Spleen (tissue), 7 donors: ENCODE measurements around the gene KANK2.
"Not testable (repeated sequence)": the region's sequence is repeated elsewhere in the genome, so short reads cannot be mapped to it uniquely, and the experiment has no call there.

Source experiments
- CTCF ChIP-seq, 11 experiments: fragments of 200-600 bp in 7 of 11; fragments of 450-650 bp in 4 of 11; sonication (generic) in 4 of 11; IDR thresholded peaks in 8 of 11; conservative IDR thresholded peaks in 3 of 11; 1 replicate in 7 of 11; 2 replicates in 4 of 11; pipeline versions ENCODE4 v1.4.0 to v1.8.0; 2016 to 2021; ENCODE audit warnings: antibody characterized with exemption in 11 of 11, inconsistent platforms in 4 of 11, mild to moderate bottlenecking in 1 of 11
- POLR2AphosphoS5 ChIP-seq, 3 donors: sonication (generic); formaldehyde crosslinking; IDR thresholded peaks; one replicate each; pipeline ENCODE4 v1.5.1; 2017; ENCODE audit warnings: antibody characterized with exemption in 3 of 3
- donor health status: DM: no; HTN: no; CAD: no; lungs with moderate emphysema.
- donor health status: DM: no; HTN: no; CAD: no.
- donor health status: DM: no; HTN: no; CAD: no.

GRCh38 chr19:11180975-11181374 lies 16.4 kb downstream of the KANK2 start:
- not testable (repeated sequence) for TF ChIP-seq CTCF (IDR thresholded peaks at IDR 0.05 in 8 of 11, conservative IDR thresholded peaks at IDR 0.05 in 3 of 11); POLR2AphosphoS5 (IDR thresholded peaks at IDR 0.05)
